NOMO-1 (cell line): ENCODE measurements around the gene CNIH1.
"Not testable (repeated sequence)": the region's sequence is repeated elsewhere in the genome, so short reads cannot be mapped to it uniquely, and the experiment has no call there.

ENCODE experiments used
- DNase-seq, 2 experiments: peaks; one replicate each; lab custom pipeline; 2025; ENCODE audit not compliant: unreplicated experiment in 2 of 2; lab: John Stamatoyannopoulos, UW

The CNIH1 gene

DNA sequence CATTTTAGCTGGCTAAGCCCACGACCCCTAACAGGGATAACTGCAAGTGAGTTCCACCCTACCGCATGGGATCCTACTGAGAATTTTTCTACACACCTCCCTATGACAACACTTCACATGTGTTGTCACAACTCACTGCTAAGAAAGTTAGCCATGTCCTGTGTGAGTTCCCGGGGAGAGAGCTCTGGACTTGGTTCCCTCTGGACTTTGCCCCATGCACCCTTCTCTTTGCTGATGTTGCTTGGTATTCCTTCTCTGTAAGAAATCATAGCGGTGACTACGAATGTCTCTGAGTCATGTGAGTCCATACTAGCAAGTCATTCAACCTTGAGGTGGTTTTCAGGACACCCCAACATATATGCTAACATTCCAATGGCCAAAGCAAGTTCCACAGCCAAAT, 53.8 kb downstream of the CNIH1 start:
- DNase-seq, result no peak

DNA sequence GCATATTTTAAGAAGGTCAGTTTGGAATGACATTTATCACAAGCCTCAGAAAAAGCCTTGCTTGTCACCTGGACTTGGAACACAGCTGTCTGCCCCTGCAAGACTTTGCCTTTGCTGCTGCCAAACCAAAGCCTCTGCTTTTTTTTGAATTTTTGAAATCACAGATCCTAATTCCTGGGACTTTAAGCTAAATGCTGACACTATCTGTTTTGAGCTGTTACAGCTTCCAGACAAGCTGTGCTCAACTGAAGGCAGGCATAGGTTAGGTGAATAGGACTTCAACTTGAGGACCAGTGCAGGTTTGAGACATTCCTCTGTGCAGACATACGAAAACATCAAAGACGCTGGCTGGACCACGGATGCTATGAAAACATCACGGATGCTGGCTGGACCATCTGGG, 55.6 kb downstream of the CNIH1 start:
- no peak for DNase-seq

DNA sequence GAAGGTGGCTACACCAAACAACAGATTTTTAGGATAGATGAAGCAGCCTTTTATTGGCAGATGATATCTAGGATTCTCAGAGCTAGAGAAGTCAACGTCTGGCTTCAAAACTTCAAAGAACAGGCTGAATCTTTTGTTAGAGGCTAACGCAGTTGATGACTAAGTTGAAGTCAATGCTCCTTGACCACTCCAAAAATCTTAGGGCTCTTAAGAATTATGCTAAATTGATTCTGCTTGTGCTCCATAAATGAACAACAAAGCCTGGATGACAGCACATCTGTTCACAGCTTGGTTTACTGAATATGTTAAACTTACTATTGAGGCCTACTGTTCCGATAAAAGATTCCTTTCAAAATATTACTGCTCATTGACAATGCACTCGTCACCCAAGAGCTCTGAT, 57.3 kb downstream of the CNIH1 start:
- no peak for DNase-seq

DNA sequence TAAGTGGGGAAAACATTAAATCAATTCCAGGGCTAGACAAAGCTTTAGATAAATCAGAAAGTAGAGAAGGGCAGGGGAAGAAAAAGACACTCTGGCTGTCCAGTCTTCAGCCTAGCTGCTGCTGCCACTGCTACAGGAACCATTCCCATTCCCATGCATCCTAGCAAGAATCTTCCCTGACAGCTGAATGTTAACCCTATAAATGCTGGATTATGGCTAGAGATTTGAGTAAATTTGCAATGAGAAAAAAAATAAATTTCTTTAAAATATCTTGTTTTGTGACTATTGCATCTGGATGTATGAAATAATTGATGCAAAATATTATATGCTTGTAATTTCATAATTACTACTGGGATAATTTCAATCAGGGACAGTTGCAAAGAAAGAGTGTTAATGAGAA, 59.4 kb downstream of the CNIH1 start:
- no peak for DNase-seq

DNA sequence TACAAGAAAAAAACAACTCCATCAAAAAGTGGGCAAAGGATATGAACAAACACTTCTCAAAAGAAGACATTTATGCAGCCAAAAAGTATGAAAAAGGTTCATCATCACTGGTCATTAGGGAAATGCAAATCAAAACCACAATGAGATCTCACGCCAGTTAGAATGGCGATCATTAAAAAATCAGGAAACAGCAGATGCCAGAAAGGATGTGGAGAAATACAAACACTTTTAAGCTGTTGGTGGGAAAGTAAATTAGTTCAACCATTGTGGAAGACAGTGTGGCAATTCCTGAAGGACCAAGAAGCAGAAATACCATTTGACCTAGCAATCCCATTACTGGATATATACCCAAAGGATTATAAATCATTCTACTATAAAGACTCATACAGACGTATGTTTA, 60.6 kb downstream of the CNIH1 start:
- DNase-seq, result peak in 1 of 2 experiments; percentile 23

DNA sequence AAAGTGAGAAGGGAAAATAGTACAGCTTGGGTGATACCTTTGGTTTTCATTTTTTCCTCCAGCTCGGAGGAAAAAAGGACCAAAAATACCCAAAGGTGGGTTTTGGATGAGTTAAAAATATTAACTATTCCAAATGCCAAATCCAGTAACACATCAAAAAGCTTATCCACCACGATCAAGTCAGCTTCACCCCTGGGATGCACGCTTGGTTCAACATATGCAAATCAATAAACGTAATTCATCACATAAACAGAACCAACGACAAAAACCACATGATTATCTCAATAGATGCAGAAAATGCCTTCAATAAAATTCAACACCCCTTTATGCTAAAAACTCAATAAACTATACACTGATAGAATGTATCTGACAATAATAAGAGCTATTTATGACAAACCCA, 62.3 kb downstream of the CNIH1 start:
- not testable (repeated sequence) for DNase-seq

DNA sequence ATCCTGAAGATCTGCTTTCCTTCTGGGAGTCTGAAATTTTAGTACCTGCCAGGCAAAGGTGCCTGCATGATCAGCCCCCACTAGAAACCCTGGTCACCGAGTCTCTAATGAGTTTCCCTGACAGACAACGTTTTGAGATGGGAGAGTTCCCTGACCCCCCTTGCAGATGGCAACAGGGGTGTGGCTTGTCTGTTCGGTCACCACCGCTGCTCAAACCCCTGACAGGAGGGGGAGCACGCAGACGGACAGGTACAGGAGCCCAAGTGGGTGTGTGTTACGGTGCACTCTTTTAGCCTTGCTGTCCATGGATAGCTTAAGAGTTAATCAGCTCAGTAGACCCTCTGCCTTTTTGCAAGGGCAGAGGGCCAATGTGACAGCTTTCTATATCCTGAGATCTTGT, 63.7 kb downstream of the CNIH1 start:
- DNase-seq, result no peak

DNA sequence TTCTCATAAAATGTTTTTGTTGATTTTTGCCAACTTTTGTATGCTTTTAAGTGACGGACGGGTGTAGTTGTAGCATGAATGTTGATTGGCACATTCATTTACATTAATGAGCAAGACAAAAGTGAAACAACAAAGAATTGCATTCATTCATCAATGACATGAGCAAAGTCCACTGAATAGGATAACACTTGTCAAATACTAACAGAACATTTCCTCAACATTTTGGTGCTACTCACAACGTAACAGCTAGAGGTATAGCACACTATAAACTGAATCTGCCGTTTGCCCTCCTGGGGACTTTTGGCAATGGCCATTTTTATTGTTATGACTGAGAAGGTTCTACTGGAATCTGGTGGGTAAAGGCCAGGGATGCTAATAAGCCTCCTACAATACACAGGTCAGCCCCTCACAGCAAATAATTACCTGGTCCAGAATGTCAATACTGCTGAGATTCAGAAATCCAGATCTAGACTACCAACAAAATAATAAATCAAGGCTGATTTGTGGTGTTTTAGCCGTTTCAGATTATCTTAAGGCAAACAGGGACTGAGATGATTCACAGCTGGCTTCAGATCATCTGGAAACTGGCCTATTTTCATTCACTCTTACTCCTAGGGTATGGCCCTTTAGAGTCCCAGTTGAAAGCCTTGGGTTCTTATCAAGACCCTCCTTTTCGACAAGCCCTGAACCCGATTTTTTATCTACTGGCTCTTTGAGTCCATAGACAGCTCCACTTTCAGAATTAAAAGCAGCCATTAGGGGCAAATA, 66.9 kb downstream of the CNIH1 start:
- no peak for DNase-seq
